GM21717 (cell line): ENCODE results near the gene IFIT2.
"Not testable (repeated sequence)": the region's sequence is repeated elsewhere in the genome, so short reads cannot be mapped to it uniquely, and the experiment has no call there.

Experiments
- ATAC-seq: cut with Tn5 transposase; IDR thresholded peaks from one replicate; pipeline ENCODE4 v1.9.1; 2021; ENCODE audit warnings: mild to moderate bottlenecking, moderate library complexity; ENCODE audit not compliant: unreplicated experiment

Gene IFIT2

DNA sequence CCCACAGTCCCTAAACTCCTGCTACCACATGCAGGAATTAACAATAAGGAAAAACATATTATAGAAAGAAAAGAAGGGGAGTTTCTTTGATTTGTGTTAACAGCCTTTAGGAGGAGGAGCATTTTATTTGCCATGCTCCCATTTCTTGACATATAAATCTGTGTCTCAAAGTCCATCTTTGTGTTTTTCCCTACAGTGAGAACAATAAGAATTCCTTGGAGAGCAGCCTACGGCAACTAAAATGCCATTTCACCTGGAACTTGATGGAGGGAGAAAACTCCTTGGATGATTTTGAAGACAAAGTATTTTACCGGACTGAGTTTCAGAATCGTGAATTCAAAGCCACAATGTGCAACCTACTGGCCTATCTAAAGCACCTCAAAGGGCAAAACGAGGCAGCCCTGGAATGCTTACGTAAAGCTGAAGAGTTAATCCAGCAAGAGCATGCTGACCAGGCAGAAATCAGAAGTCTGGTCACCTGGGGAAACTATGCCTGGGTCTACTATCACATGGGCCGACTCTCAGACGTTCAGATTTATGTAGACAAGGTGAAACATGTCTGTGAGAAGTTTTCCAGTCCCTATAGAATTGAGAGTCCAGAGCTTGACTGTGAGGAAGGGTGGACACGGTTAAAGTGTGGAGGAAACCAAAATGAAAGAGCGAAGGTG lies 4.1 kb downstream of the IFIT2 start:
- no peak for ATAC-seq

DNA sequence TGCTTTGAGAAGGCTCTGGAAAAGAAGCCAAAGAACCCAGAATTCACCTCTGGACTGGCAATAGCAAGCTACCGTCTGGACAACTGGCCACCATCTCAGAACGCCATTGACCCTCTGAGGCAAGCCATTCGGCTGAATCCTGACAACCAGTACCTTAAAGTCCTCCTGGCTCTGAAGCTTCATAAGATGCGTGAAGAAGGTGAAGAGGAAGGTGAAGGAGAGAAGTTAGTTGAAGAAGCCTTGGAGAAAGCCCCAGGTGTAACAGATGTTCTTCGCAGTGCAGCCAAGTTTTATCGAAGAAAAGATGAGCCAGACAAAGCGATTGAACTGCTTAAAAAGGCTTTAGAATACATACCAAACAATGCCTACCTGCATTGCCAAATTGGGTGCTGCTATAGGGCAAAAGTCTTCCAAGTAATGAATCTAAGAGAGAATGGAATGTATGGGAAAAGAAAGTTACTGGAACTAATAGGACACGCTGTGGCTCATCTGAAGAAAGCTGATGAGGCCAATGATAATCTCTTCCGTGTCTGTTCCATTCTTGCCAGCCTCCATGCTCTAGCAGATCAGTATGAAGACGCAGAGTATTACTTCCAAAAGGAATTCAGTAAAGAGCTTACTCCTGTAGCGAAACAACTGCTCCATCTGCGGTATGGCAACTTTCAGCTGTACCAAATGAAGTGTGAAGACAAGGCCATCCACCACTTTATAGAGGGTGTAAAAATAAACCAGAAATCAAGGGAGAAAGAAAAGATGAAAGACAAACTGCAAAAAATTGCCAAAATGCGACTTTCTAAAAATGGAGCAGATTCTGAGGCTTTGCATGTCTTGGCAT lies 4.8 kb downstream of the IFIT2 start:
- ATAC-seq: no peak

DNA sequence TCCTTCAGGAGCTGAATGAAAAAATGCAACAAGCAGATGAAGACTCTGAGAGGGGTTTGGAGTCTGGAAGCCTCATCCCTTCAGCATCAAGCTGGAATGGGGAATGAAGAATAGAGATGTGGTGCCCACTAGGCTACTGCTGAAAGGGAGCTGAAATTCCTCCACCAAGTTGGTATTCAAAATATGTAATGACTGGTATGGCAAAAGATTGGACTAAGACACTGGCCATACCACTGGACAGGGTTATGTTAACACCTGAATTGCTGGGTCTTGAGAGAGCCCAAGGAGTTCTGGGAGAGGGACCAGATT lies 5.4 kb downstream of the IFIT2 start:
- ATAC-seq: no peak

DNA sequence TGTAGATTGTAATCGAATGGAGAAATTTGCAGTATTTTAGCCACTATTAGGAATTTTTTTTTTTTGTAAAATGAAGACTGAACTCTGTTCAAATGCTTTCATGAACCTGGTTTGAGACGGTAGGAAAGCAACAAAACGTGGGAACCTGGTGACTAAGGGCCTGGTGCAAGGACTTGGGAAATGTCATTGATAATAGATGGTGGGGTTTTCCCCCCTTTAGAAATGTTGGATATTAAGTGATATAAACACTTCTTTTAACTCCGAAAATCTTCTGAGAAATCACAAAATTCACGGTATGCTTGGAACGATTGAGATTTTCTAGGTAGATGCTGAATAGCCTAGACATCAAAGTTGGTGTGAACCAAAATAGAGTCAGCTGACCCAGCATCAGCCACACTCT lies 6.4 kb downstream of the IFIT2 start:
- no peak for ATAC-seq

DNA sequence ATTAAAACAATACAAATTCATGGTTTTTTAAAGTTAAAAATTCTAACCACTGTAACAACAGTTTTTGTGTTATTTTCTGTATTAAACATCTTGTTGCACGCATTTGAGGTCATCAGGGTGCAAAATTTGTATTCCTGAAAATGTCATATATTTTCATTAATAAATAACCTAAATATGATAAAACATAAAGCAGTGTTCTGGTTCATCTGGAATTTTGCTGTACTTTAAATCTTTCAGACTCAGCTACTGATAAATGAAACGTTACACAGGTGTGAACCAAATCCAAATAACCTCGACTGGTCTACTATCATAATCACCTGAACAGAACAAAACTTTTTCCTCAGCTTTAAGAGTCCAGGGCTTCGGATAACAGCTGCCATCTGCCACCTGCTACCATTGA lies 6.9 kb downstream of the IFIT2 start:
- ATAC-seq: no peak

DNA sequence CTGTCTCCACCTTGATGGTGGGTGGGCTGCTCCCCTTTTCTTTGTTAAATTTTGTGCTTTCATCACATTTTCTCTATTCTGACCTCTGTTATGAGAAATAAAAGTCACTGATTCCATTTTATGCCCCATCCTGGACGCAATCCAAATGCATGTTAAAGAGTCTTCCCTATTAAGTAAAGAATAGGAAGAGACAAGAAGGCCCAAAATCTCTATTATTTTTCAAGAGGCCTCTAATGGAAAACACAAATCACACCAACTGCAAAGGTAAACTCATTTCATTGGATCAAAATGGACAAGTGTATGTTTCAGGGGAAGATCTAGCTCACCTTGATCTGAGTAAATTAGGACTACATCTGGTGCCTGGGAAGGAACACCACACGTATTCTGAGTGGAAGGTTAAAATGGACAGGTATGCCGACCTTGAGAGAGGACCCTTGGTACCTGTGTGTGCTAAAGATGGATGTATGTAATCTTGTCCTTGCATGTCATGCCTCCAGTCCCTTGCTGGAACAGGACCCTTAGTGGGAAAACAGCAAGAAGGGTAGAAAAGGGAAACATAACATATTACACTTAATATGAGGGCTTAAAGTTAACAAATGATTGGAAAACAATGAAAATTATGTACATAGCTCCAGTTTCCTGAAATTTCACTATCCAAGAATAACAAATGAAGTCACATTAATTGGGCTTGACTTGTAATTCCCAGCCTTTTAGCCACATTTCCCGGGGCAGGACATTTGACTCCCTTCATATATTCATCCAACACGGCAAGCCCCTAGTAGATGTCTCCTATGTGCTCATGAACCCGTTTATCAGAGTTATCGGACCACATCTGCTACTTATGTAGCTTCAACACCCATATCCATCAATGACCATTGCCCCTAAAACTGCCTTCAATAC lies 7.6 kb downstream of the IFIT2 start:
- ATAC-seq: no peak

DNA sequence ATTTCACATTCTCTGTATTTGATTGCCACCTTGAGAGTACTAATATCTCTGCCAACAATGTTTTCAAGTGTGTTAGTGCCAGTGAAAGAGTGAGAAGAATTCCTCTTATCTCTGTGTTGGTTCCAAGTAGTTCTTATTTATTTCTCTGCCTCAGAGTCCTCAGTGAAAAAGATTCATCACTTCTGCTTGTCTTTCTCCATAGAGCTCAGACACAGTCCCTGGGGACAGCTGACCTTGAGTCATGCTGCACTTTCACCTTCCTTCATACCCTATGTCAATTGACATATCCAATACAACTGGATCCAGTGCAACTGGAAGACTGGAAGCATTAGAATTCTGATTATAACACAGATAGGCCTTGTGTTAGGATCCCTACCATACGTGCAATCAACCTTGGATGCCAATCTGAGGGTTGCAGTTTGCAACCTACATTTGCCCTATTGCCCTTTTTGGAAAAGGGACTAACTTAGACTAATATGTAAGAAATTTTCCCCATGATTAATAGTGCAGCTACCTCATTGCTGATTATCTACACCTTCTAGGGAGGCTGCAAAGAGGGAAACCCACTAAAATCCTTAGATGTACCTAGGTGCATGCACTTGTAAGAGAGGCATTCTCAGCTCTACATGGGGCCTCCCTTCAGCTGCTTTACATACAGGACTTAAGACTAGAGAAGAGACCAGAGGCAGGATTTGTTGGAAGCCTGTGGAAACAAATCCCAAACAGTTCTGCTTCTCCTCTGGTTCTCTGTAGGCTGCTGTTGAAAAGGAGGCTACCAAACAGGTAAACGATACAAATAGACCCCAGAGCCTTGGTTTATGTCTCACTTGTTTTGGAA lies 8.4 kb downstream of the IFIT2 start:
- no peak for ATAC-seq

DNA sequence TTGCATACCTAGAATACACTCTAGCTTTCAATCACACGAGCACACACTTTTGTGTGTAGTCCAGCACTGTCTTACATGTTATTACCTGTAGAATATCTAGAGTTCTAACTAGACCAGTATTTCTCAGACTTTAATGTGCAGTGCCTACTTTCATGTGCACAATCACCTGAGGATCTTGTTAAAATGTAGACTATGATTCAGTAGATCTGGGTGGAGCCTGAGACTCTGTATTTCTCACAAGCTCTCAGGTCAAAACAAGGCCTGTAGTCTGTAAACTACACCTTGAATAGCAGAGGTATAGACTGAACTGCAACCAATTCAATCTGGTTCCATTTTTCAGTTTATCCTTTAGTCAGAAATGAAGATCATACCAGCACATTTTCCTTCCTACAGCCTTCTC lies 11.1 kb downstream of the IFIT2 start:
- no peak for ATAC-seq

DNA sequence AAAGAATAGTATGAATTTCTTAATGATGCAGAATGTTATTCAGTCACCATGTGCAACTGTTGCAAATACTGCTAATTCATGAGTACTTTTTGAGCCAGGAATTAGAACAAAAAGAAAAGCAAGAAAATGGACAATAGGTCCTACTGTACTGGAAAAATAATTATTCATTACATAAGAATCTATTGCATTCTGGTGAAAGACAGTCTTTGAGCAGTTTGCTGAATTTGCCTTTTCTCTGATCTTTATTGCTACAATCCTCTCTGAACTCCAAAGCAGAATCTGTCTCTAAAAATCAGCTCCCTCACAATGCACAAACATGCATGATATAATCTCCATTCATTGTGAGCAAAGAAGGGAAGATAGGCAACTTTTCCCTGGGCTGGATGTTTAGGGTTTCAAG lies 12.8 kb downstream of the IFIT2 start:
- ATAC-seq: no peak

DNA sequence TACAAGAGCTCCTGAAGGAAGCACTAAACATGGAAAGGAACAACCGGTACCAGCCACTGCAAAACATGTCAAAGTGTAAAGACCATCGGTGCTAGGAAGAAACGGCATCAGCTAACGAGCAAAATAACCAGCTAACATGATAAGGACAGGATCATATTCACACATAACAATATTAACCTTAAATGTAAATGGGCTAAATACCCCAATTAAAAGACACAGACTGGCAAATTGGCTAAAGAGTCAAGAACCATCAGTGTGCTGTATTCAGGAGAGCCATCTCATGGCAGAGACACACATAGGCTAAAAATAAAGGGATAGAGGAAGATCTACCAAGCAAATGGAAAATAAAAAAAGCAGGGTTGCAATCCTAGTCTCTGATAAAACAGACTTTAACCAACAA lies 16.2 kb downstream of the IFIT2 start:
- ATAC-seq: not testable (repeated sequence)

DNA sequence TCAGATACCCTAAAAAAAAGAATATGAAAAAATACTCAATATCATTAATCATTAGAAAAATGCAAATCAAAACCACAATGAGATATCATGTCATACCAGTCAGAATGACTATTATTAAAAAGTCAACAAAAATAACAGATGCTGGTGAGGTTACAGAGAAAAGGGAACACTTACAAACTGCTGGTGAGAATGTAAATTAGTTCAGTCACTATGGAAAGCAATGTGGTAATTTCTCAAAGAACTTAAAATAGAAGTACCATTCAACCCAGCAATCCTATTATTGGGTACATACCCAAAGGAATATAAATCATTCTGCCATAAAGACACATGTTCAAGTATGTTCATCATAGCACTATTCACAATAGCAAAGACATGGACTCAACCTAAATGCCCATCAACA lies 23.2 kb downstream of the IFIT2 start:
- not testable (repeated sequence) for ATAC-seq

DNA sequence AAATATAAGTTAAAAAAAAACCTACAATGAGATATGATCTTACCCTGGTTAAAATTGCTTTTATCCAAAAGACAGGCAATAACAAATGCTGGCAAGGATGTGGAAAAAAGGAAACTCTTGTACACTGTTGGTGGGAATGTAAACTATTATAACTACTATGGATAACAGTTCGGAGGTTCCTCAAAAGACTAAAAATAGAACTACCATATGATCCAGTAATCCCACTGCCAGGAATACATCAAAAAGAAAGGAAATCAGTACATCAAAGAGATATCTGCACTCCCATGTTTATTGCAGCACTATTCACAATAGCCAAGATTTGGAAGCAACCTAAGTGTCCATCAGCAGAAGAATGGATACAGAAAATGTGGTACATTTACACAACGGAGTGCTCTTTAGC lies 24.0 kb downstream of the IFIT2 start:
- not testable (repeated sequence) for ATAC-seq

DNA sequence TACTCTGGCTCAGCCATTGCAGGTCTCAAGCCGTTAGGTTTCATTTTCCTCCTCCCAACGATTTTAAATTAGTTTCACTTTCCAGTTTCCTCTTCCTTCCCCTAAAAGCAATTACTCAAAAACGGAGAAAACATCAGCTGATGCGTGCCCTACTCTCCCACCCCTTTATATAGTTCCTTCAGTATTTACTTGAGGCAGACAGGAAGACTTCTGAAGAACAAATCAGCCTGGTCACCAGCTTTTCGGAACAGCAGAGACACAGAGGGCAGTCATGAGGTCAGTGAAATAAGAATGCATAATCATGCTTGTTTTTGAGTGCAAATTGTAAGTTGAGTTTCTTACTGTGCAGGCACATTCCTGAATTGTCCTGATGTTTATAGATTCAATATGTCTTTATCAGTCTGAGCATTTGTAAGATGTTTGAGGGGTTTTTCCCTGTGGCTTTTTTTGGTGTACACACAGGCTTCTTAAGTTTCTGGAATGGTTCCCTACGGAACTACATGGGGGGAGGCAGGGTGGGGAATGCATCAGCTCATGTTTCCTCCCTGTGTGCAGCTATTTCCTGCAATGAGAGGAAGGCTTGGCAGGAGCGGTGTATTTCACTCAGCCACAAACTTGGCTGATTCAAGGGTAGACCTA lies 26.1 kb downstream of the IFIT2 start, which contains the start of gene IFIT3:
IFIT3 (plus strand) TSS at position 195 of the 639 bp plus-strand sequence; CDS start at position 272, 77 bp downstream.
- no peak for ATAC-seq

DNA sequence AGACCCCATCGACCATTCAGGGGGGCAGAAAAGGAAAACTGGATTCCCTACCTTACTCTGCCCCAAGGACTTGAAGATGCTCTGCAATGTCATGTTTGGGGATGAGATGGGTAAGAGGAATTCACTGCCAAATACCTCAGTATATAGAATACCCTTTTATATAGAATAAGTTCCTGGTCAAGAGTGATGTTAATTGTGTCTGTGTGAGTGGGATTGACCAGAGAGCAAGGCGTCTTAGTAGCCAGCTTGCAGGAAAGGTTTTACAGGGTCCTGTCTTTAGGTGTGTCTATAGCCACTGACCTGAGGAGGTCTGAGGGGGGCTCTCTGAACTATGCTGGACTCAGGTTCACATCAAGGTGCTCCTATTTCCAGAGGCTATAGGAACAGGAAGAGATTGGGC lies 27.3 kb downstream of the IFIT2 start:
- no peak for ATAC-seq

DNA sequence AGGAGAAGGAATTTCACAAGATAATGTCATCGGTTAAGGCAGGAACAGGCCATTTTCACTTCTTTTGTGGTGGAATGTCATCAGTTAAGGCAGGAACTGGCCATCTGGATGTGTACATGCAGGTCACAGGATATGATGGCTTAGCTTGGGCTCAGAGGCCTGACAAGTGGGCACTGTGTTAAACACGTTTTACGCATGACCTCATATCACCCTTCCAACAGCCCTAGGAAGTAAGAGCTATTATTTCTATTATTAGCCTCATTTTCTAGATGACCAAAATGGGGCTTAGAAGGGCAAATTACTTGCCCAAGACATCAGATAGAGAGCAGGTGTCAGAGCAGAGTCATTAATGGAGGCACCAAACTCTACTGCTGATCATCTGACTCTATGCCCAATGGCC lies 28.2 kb downstream of the IFIT2 start:
- not testable (repeated sequence) for ATAC-seq

DNA sequence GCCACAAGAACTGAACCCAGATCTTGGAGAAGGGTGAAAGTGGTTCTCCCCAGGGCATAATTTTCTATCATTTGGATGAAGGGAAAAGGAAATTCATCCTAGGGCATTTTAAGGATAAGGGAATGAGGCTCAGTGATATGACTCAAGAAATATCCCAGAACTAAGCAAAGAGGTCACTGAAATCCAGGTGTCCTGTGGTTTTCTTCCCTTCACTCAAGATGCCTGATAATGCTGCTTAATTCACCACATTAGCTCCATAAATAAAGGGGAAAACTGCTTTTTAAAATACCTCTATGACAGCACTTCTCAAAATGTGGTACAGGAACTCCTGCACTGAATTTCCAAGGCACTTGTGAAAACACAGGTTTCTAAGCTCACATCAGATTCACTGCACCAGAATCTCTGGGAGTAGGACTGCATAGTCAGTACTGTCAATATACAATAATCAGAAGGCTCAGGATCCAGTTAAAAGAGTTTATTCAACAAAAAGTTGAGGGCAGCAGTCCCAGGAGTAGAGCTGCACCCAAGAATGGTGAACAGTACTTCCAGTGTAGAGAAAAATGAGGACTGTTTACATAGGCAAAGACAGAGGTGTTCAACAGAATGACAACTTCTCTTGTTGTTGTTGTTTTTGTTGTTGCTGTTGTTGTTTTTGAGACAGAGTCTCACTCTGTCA lies 28.8 kb downstream of the IFIT2 start:
- ATAC-seq: no peak

DNA sequence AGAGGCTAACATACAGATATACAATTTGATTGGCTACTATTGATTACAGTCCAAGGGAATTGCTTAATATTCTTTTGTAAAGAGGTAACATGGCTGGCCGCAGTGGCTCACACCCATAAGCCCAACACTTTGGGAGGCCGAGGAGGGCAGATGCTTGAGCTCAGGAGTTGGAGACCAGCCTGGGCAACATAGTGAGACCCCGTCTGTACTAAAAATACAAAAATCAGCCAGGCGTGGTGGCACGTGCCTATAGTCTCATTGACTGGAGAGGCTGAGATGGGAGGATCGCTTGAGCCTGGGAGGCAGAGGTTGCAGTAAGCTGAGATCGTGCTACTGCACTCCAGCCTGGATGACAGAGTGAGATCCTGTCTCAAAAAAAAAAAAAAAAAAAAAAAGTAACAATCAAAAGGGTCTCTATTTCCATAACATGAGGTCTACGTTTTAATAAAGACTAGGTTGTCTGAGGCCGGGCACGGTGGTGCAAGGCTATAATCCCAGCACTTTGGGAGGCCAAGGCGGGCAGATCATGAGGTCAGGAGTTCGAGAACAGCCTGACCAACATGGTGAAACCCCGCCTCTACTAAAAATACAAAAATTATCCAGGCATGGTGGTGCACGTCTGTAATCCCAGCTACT lies 29.8 kb downstream of the IFIT2 start:
- ATAC-seq: not testable (repeated sequence)

DNA sequence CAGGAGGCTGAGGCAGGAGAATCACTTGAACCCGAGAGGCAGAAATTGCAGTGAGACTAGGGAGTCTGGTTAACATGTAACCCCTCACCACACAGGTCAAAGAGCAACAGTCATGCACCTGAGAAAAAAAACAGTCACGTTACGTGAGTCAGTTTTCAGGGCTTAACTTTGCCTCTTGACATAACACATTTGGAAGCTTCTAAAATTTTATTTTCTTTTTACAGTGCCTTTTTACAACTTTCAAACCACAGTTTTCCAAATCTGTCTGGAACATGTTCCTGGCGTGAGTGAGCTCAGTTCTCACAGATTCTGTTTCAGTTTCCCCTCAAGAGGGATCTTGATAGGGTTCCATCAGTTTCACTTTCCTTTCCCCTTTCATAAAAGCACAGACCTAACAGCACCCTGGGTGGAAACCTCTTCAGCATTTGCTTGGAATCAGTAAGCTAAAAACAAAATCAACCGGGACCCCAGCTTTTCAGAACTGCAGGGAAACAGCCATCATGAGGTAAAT lies 30.3 kb downstream of the IFIT2 start:
- ATAC-seq: peak; percentile 46

DNA sequence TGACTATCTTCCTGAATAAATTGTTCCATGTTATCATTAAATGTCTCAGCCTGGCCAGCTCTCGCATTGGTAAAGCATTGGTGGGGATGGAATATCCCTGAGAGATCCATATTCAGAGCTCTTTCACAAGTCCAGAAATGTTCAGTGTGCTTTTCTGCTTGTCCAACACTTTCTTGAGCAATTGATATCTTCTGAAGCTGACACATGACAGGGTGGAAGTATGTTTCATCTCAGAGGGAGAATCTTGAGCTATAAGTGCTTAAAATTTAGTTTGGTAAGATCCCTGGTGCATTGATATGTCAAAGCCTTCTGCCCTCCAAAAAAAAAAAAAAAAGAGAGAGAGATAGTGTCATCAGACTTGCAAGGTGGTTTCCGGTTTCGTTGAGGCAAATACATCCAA lies 33.4 kb downstream of the IFIT2 start:
- ATAC-seq: no peak
